Fibroblast of skin of right quadriceps (primary cell): ENCODE results near the gene YPEL3.

Experiments
- DNase-seq: peaks from one replicate; pipeline ENCODE4 v3.0.0-alpha.2; 2013

YPEL3 gene

GRCh38 chr16:30088832-30089624 lies 7.0 kb downstream of the YPEL3 start:
- no peak for DNase-seq

- no peak for DNase-seq
Measured at GRCh38 chr16:30088237-30088831, 7.7 kb downstream of the YPEL3 start.

- no peak for DNase-seq
Measured at GRCh38 chr16:30087181-30087898, 8.7 kb downstream of the YPEL3 start.

- no peak for DNase-seq
Measured at GRCh38 chr16:30086291-30087140, 9.5 kb downstream of the YPEL3 start.

GRCh38 chr16:30085820-30086219 lies 10.2 kb downstream of the YPEL3 start:
- no peak for DNase-seq

GRCh38 chr16:30085247-30085646 lies 10.8 kb downstream of the YPEL3 start:
- DNase-seq: no peak

GRCh38 chr16:30084816-30085159 lies 11.2 kb downstream of the YPEL3 start:
- DNase-seq: no peak

- DNase-seq: no peak
Measured at GRCh38 chr16:30084096-30084815, 11.8 kb downstream of the YPEL3 start.

GRCh38 chr16:30083216-30084055 lies 12.6 kb downstream of the YPEL3 start:
- no peak for DNase-seq

GRCh38 chr16:30082545-30083090 lies 13.4 kb downstream of the YPEL3 start:
- DNase-seq: no peak

GRCh38 chr16:30079480-30079879 lies 16.5 kb downstream of the YPEL3 start:
- no peak for DNase-seq

GRCh38 chr16:30078744-30079143 lies 17.3 kb downstream of the YPEL3 start:
- DNase-seq: no peak

GRCh38 chr16:30077656-30078055 lies 18.4 kb downstream of the YPEL3 start:
- no peak for DNase-seq

GRCh38 chr16:30076276-30076791 lies 19.7 kb downstream of the YPEL3 start:
- no peak for DNase-seq

- DNase-seq: peak; percentile 86
Measured at GRCh38 chr16:30075503-30076275, 20.3 kb downstream of the YPEL3 start, which contains the start of gene PPP4C. TSS of gene PPP4C (plus strand) at chr16:30075994. CDS start at chr16:30076378, 384 bp downstream.

- DNase-seq: no peak
Measured at GRCh38 chr16:30070490-30070889, 25.5 kb downstream of the YPEL3 start.

- DNase-seq: no peak
Measured at GRCh38 chr16:30069611-30070462, 26.2 kb downstream of the YPEL3 start.

- no peak for DNase-seq
Measured at GRCh38 chr16:30068750-30069610, 27.0 kb downstream of the YPEL3 start.
